ENCODE results near the gene SLC2A3. TPM values are rescaled to one million over a fixed set of nuclear protein-coding genes. Genes with fewer than 3 reads are reported as not detected.

SLC2A3 gene
- total and polyA plus RNA-seq, 9 of the 15 experiments (the other 6 are each of a cell fraction or from before 2014, with no cell fraction given): 67.3 to 491 (median 104) TPM

GRCh38 chr12:7923241-7924236, 12.4 kb downstream of the SLC2A3 start:
- Histone ChIP-seq H3K4me1 (replicated peaks in 1 of 2; ENCODE audit: control insufficient read depth in 2 of 2, insufficient read depth in 2 of 2, low read length in 2 of 2) (no peaks in the 10 kb centered on the region), H3K4me3 (no peak overlapping the region), H3K27ac (ENCODE audit: extremely low read depth, low read depth, low read length) (no peak overlapping the region), H3K9ac (ENCODE audit: insufficient read depth in 1 of 2, low read depth in 2 of 2, low read length in 2 of 2) (no peak overlapping the region), H4K20me1 (replicated peaks; ENCODE audit: control insufficient read depth, insufficient read depth, low read length) (no peaks in the 10 kb centered on the region), H3K79me2 (ENCODE audit: control insufficient read depth, insufficient read depth, low read length) (peaks cover 5% of the 10 kb centered on the region; the same call in 1 of the 3 replicates), H3K27me3 (ENCODE audit: control insufficient read depth in 2 of 2, insufficient read depth in 2 of 2, low read length in 2 of 2) (no peaks in the 10 kb centered on the region), H3K4me2 (ENCODE audit: insufficient read depth, low read length) (no peak overlapping the region), H3K9me3 (replicated peaks; ENCODE audit: control insufficient read depth, insufficient read depth, low read depth, low read length) (no peaks in the 10 kb centered on the region), H3K36me3 (ENCODE audit: control insufficient read depth, insufficient read depth, low read length) (peaks cover 89% of the 10 kb centered on the region), H2AFZ (ENCODE audit: low read depth, low read length) (no peak overlapping the region), H3K9me1 (ENCODE audit: control insufficient read depth, insufficient read depth, low read length) (no peaks in the 10 kb centered on the region)
- DNase-seq (ENCODE audit: extremely low read depth in 1 of 4, low spot score in 3 of 4) (no peak), ATAC-seq (no peak), FAIRE-seq (no peak)
- ChIA-PET POLR2A (interaction anchor here (0.6 to 1.4 kb wide), 7 partner anchors 10 to 68 kb away, joined by 3 to 7 read pairs (median 3); partner anchors contain the start of gene SLC2A3), CTCF (ENCODE audit: low intra/inter-chr PET ratio) (no interaction called here)
- intact Hi-C loops (cut with micrococcal nuclease) (no loop called here), in situ Hi-C loops (cut with MboI) (no loop called here)
- 90% methylated on average over 11 of the region's 15 CpGs for WGBS (ENCODE audit: insufficient coverage, low coverage, missing lambda C conversion rate)
- no TSS peak for BruUV-seq (replicated peaks)
- TF ChIP-seq FOXK1 (CRISPR knock-in tag; IDR thresholded peaks at IDR 0.05; ENCODE audit: borderline replicate concordance): no peak
- TF ChIP-seq ZNF561 (CRISPR knock-in tag; conservative IDR thresholded peaks at IDR 0.05): no peak
- TF ChIP-seq BACH1 (tag; IDR thresholded peaks at IDR 0.05): no peak
- TF ChIP-seq, protein P1, sequence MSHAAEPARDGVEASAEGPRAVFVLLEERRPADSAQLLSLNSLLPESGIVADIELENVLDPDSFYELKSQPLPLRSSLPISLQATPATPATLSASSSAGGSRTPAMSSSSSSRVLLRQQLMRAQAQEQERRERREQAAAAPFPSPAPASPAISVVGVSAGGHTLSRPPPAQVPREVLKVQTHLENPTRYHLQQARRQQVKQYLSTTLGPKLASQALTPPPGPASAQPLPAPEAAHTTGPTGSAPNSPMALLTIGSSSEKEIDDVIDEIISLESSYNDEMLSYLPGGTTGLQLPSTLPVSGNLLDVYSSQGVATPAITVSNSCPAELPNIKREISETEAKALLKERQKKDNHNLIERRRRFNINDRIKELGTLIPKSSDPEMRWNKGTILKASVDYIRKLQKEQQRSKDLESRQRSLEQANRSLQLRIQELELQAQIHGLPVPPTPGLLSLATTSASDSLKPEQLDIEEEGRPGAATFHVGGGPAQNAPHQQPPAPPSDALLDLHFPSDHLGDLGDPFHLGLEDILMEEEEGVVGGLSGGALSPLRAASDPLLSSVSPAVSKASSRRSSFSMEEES (CRISPR knock-in tag; IDR thresholded peaks at IDR 0.05): no peak
- TF ChIP-seq ILF3 (IDR thresholded peaks at IDR 0.05; ENCODE audit: borderline replicate concordance): no peak
- TF ChIP-seq FOXK2 (conservative IDR thresholded peaks at IDR 0.05 in 1 of 2, IDR thresholded peaks at IDR 0.05 in 1 of 2; ENCODE audit: low read depth in 2 of 2): no peak
- TF ChIP-seq KLF13 (tag; IDR thresholded peaks at IDR 0.05; ENCODE audit: borderline replicate concordance, low read depth): no peak
- no peak for TF ChIP-seq ZNF282 (CRISPR knock-in tag; IDR thresholded peaks at IDR 0.05)
- TF ChIP-seq, protein P2, sequence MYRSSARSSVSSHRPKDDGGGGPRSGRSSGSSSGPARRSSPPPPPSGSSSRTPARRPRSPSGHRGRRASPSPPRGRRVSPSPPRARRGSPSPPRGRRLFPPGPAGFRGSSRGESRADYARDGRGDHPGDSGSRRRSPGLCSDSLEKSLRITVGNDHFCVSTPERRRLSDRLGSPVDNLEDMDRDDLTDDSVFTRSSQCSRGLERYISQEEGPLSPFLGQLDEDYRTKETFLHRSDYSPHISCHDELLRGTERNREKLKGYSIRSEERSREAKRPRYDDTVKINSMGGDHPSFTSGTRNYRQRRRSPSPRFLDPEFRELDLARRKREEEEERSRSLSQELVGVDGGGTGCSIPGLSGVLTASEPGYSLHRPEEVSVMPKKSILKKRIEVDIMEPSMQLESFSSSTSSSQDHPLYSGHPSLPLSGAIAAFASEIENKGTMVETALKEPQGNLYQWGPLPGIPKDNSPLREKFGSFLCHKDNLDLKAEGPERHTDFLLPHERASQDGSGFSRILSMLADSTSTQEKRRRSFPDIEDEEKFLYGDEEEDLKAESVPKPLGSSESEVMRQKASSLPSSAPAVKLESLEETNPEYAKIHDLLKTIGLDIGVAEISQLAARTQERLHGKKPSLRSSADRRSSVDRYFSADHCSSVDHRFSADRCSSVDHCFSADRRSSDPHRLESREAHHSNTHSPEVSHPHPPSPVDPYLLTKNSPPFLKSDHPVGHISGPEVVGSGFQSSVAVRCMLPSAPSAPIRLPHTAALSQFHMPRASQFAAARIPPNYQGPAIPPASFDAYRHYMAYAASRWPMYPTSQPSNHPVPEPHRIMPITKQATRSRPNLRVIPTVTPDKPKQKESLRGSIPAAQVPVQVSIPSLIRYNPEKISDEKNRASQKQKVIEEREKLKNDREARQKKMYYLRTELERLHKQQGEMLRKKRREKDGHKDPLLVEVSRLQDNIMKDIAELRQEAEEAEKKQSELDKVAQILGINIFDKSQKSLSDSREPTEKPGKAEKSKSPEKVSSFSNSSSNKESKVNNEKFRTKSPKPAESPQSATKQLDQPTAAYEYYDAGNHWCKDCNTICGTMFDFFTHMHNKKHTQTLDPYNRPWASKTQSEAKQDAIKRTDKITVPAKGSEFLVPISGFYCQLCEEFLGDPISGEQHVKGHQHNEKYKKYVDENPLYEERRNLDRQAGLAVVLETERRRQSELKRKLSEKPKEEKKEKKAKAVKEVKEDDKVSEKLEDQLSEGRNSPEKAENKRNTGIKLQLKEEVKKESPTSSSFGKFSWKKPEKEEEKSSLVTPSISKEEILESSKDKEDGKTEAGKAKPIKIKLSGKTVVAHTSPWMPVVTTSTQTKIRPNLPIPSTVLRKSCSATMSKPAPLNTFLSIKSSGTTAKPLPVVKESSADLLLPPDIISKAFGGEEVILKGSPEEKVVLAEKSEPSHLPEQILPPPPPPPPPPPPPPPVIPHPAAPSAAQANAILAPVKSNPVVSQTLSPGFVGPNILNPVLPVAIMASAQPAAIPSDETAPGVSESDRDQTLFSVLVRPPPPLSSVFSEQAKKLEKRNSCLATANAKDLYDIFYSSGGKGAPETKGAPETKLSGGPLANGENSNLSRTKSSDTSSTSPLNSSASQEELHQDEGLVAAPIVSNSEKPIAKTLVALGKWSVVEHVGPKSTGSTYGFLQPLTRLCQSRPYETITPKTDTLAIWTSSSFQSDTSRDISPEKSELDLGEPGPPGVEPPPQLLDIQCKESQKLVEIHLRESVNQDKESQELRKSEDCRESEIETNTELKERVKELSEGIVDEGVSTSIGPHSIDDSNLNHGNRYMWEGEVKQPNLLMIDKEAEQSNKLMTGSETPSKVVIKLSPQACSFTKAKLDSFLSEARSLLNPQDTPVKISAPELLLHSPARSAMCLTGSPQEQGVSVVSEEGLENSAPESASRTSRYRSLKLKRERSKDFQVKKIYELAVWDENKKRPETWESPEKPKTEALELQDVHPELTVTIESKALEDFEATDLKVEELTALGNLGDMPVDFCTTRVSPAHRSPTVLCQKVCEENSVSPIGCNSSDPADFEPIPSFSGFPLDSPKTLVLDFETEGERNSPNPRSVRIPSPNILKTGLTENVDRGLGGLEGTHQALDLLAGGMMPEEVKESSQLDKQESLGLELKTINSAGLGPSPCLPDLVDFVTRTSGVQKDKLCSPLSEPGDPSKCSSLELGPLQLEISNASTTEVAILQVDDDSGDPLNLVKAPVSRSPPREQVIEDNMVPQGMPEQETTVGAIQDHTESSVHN (IDR thresholded peaks at IDR 0.05; ENCODE audit: borderline replicate concordance in 1 of 2, low read depth in 1 of 2): no peak
- no peak for TF ChIP-seq ZNF445 (CRISPR knock-in tag; IDR thresholded peaks at IDR 0.05; ENCODE audit: low read depth)

All from K562 (cell line).